Vagina (tissue), 2 donors: ENCODE measurements around the gene EXD3. TPM values are rescaled to one million over a fixed set of nuclear protein-coding genes. Genes with fewer than 3 reads are reported as not detected.
A peak's percentile ranks its signal among the peaks of the same experiment; 100 is the strongest.
"Not testable (repeated sequence)": the region's sequence is repeated elsewhere in the genome, so short reads cannot be mapped to it uniquely, and the experiment has no call there.

Source experiments
- DNase-seq, 2 donors: peaks; one replicate each; pipeline ENCODE4 v3.0.0-alpha.2; 2017; ENCODE audit errors: extremely low spot score in 2 of 2
- H3K27ac ChIP-seq: fragments of 200-600 bp; sonication (generic); one replicate; pipeline ENCODE4 v1.5.1; 2019
- H3K27me3 ChIP-seq: fragments of 200-600 bp; sonication (generic); one replicate; pipeline ENCODE4 v1.5.1; 2019
- H3K36me3 ChIP-seq, 2 donors: fragments of 200-600 bp; sonication (generic); one replicate each; pipeline ENCODE4 v1.5.1; 2017 to 2019
- H3K4me1 ChIP-seq: fragments of 200-600 bp; sonication (generic); one replicate; pipeline ENCODE4 v1.5.1; 2019
- H3K4me3 ChIP-seq, 2 donors: fragments of 200-600 bp; sonication (generic); 1 replicate in 1 of 2; 2 replicates in 1 of 2; pipeline ENCODE4 v1.5.1; 2016 to 2019
- H3K9me3 ChIP-seq: fragments of 200-600 bp; sonication (generic); one replicate; pipeline ENCODE4 v1.5.1; 2019
- POLR2A ChIP-seq, 2 donors: fragments of 450-650 bp; IDR thresholded peaks; one replicate each; pipeline ENCODE4 v1.6.1; 2017; ENCODE audit warnings: antibody characterized with exemption in 2 of 2, mild to moderate bottlenecking in 2 of 2, moderate library complexity in 2 of 2
- POLR2AphosphoS5 ChIP-seq, 2 donors: sonication (generic); formaldehyde crosslinking; IDR thresholded peaks; one replicate each; pipeline ENCODE4 v1.9.0; 2017; ENCODE audit warnings: antibody characterized with exemption in 2 of 2, mild to moderate bottlenecking in 2 of 2, low read depth in 1 of 2; ENCODE audit not compliant: insufficient read depth in 1 of 2
- intact Hi-C: fragments of 100-400 bp; cut with DNase I; formaldehyde crosslinking; loops from one replicate; pipeline ENCODE4 v1.15.1; 2023
- total RNA-seq: library from RNA; depleted of rRNA; stranded (reverse); fragments of >200 nt; gene quantifications from one replicate; pipeline ENCODE4 v1.2.3, GENCODE V29; 2016
- TF ChIP-seq, protein P1 (sequence below), 3 experiments: fragments of 450-650 bp in 2 of 3; fragments of 200-600 bp in 1 of 3; sonication (generic) in 1 of 3; IDR thresholded peaks; one replicate each; pipeline ENCODE4 v1.5.1; 2017 to 2019; ENCODE audit warnings: antibody characterized with exemption in 3 of 3, mild to moderate bottlenecking in 2 of 3, moderate library complexity in 2 of 3

The EXD3 gene
- total RNA-seq, 1 donor from 2014 or later, result 35.6 TPM

- DNase-seq, result no peak
- intact Hi-C loops, result no loop called here
- H3K27ac ChIP-seq, result peak overlapping the region; percentile 62
- H3K36me3 ChIP-seq, result peaks cover 0 to 9% of the 10 kb centered on the region in 2 donors
- peak overlapping the region; percentile 37 to 47 for H3K4me3 ChIP-seq
- peaks cover 32% of the 10 kb centered on the region for H3K4me1 ChIP-seq
- H3K9me3 ChIP-seq, result no peaks in the 10 kb centered on the region
- H3K27me3 ChIP-seq, result no peaks in the 10 kb centered on the region
- TF ChIP-seq, protein P1, sequence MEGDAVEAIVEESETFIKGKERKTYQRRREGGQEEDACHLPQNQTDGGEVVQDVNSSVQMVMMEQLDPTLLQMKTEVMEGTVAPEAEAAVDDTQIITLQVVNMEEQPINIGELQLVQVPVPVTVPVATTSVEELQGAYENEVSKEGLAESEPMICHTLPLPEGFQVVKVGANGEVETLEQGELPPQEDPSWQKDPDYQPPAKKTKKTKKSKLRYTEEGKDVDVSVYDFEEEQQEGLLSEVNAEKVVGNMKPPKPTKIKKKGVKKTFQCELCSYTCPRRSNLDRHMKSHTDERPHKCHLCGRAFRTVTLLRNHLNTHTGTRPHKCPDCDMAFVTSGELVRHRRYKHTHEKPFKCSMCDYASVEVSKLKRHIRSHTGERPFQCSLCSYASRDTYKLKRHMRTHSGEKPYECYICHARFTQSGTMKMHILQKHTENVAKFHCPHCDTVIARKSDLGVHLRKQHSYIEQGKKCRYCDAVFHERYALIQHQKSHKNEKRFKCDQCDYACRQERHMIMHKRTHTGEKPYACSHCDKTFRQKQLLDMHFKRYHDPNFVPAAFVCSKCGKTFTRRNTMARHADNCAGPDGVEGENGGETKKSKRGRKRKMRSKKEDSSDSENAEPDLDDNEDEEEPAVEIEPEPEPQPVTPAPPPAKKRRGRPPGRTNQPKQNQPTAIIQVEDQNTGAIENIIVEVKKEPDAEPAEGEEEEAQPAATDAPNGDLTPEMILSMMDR (IDR thresholded peaks at IDR 0.05), result no peak
- TF ChIP-seq POLR2AphosphoS5 (IDR thresholded peaks at IDR 0.05; ENCODE audit: insufficient read depth in 1 of 2, low read depth in 1 of 2) (no peak), POLR2A (IDR thresholded peaks at IDR 0.05) (no peak)
Observed at GRCh38 chr9:137454145-137454596, 31.2 kb upstream of the EXD3 start.

DNA sequence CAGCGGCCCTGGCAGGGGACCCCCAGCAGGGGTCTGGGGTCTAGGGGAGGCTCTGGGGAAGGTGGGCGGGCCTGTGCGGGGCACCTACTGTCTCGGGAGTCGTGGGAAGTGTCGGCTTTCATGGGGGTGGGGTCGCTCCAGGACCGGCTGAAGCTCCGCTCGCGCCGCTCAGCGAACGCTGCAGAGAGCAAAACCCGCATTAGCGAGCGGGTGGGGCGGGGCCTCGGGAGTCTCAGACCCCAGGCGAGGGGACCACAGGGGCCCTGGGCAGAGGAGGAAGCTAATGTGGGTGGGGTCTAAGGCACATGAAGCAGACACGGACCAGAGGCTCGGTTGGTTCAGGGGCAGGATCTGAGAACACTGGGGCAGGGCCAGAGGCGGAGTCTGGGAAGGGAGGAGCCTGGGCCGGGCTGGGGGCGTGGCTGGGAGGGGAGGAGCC, 30.7 kb upstream of the EXD3 start:
- Histone ChIP-seq H3K36me3 (peaks cover 0 to 9% of the 10 kb centered on the region in 2 donors), H3K27ac (no peak overlapping the region), H3K27me3 (no peaks in the 10 kb centered on the region), H3K4me3 (peak overlapping the region; percentile 11 to 38), H3K9me3 (no peaks in the 10 kb centered on the region), H3K4me1 (peaks cover 31% of the 10 kb centered on the region)
- no peak for DNase-seq
- TF ChIP-seq, protein P1 (IDR thresholded peaks at IDR 0.05), result no peak
- no peak for TF ChIP-seq POLR2AphosphoS5 (IDR thresholded peaks at IDR 0.05; ENCODE audit: insufficient read depth in 1 of 2, low read depth in 1 of 2)
- no peak for TF ChIP-seq POLR2A (IDR thresholded peaks at IDR 0.05)
- intact Hi-C loops, result no loop called here

GRCh38 chr9:137452761-137453642, 30.0 kb upstream of the EXD3 start:
- H3K36me3 ChIP-seq, result peaks cover 0 to 9% of the 10 kb centered on the region in 2 donors
- peak overlapping the region; percentile 11 to 38 for H3K4me3 ChIP-seq
- no peak for DNase-seq
- intact Hi-C loops, result no loop called here
- no peak overlapping the region for H3K27ac ChIP-seq
- no peaks in the 10 kb centered on the region for H3K9me3 ChIP-seq
- TF ChIP-seq POLR2A (IDR thresholded peaks at IDR 0.05) (no peak), POLR2AphosphoS5 (IDR thresholded peaks at IDR 0.05; ENCODE audit: insufficient read depth in 1 of 2, low read depth in 1 of 2) (no peak)
- TF ChIP-seq, protein P1 (IDR thresholded peaks at IDR 0.05), result no peak
- H3K4me1 ChIP-seq, result peaks cover 25% of the 10 kb centered on the region
- no peaks in the 10 kb centered on the region for H3K27me3 ChIP-seq

- no peaks in the 10 kb centered on the region for H3K27me3 ChIP-seq
- peaks cover 0 to 9% of the 10 kb centered on the region in 2 donors for H3K36me3 ChIP-seq
- intact Hi-C loops, result no loop called here
- DNase-seq, result no peak
- no peak for TF ChIP-seq POLR2A (IDR thresholded peaks at IDR 0.05)
- TF ChIP-seq POLR2AphosphoS5 (IDR thresholded peaks at IDR 0.05; ENCODE audit: insufficient read depth in 1 of 2, low read depth in 1 of 2), result no peak
- TF ChIP-seq, protein P1 (IDR thresholded peaks at IDR 0.05), result no peak
- no peak overlapping the region for H3K27ac ChIP-seq
- no peak overlapping the region for H3K4me3 ChIP-seq
- peaks cover 20% of the 10 kb centered on the region for H3K4me1 ChIP-seq
- H3K9me3 ChIP-seq, result no peaks in the 10 kb centered on the region
Observed at GRCh38 chr9:137452006-137452760, 29.2 kb upstream of the EXD3 start.

DNA sequence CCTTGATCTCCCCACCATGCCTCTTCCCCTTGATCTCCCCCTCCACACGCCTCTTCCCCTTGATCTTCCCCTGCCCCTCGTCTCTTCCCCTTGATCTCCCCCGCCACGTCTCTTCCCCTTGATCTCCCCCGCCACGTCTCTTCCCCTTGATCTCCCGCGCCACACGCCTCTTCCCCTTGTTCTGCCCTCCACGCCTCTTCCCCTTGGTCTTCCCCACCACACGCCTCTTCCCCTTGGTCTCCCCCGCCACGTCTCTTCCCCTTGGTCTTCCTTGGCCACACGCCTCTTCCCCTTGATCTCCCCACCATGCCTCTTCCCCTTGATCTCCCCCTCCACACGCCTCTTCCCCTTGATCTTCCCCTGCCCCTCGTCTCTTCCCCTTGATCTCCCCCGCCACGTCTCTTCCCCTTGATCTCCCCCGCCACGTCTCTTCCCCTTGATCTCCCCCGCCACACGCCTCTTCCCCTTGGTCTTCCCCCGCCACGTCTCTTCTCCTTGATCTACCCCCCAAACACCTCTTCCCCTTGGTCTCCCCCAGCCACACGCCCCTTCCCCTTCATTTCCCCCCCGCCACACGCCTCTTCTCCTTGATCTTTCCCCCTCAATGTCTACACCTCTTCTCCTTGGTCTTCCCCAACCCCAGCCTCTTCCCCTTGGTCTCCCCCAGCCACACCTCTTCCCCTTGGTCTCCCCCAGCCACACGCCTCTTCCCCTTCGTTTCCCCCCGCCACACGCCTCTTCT, 28.5 kb upstream of the EXD3 start:
- H3K9me3 ChIP-seq, H3K27me3 ChIP-seq, H3K36me3 ChIP-seq, intact Hi-C loops, H3K27ac ChIP-seq, H3K4me3 ChIP-seq, DNase-seq: not testable (repeated sequence)
- H3K4me1 ChIP-seq, result peaks cover 20% of the 10 kb centered on the region

DNA sequence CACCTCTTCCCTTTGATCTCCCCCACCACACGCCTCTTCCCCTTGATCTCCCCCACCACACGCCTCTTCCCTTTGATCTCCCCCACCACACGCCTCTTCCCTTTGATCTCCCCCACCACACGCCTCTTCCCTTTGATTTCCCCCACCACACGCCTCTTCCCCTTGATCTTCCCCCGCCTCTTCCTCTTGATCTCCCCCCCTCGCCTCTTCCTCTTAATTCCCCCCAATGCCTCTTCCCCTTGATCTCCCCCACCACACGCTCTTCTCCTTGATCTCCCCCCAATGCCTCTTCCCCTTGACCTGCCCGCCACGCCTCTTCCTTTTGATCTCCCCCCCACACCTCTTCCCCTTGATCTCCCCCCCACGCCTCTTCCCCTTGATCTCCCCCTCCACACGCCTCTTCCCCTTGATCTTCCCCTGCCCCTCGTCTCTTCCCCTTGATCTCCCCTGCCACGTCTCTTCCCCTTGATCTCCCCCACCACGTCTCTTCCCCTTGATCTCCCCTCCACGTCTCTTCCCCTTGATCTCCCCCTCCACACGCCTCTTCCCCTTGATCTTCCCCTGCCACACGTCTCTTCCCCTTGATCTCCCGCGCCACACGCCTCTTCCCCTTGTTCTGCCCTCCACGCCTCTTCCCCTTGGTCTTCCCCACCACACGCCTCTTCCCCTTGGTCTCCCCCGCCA, 27.7 kb upstream of the EXD3 start:
- H3K9me3 ChIP-seq, H3K4me3 ChIP-seq, H3K27me3 ChIP-seq, H3K27ac ChIP-seq, intact Hi-C loops, H3K36me3 ChIP-seq, DNase-seq: not testable (repeated sequence)
- peaks cover 24% of the 10 kb centered on the region for H3K4me1 ChIP-seq
